HEK293 (cell line): ENCODE results near the gene SOCS7.

Experiments
- CTCF ChIP-seq: fragments of 450-650 bp; formaldehyde crosslinking; IDR thresholded peaks from 2 replicates; pipeline ENCODE4 v1.5.1; 2016; ENCODE audit warnings: missing biosample characterization, missing genetic modification characterization
- KLF1 ChIP-seq: fragments of 450-650 bp; formaldehyde crosslinking; IDR thresholded peaks from 2 replicates; pipeline ENCODE4 v1.5.1; 2016; ENCODE audit warnings: missing biosample characterization, missing genetic modification characterization
- KLF10 ChIP-seq: fragments of 450-650 bp; IDR thresholded peaks from 2 replicates; pipeline ENCODE4 v1.5.1; 2018; ENCODE audit warnings: missing biosample characterization, mild to moderate bottlenecking, missing genetic modification characterization
- SETDB1 ChIP-seq: IDR thresholded peaks from one replicate; pipeline ENCODE4 v1.6.1; 2017; ENCODE audit warnings: mild to moderate bottlenecking, low read length, moderate library complexity, mixed read lengths; ENCODE audit not compliant: insufficient read length
- ZBTB26 ChIP-seq: fragments of 450-650 bp; formaldehyde crosslinking; optimal IDR thresholded peaks from 2 replicates; pipeline ENCODE3; 2016; ENCODE audit warnings: missing biosample characterization, mild to moderate bottlenecking, missing genetic modification characterization
- ZNF311 ChIP-seq: fragments of 450-650 bp; formaldehyde crosslinking; IDR thresholded peaks from 2 replicates; pipeline ENCODE4 v1.5.1; 2017; ENCODE audit warnings: missing biosample characterization, missing genetic modification characterization, borderline replicate concordance
- ZNF558 ChIP-seq: fragments of 450-650 bp; formaldehyde crosslinking; IDR thresholded peaks from 2 replicates; pipeline ENCODE4 v1.5.1; 2016; ENCODE audit warnings: missing biosample characterization, missing genetic modification characterization
- ZNF660 ChIP-seq: fragments of 450-650 bp; IDR thresholded peaks from 2 replicates; pipeline ENCODE4 v1.5.1; 2018; ENCODE audit warnings: missing biosample characterization, mild to moderate bottlenecking, missing genetic modification characterization
- ZNF670 ChIP-seq: fragments of 450-650 bp; formaldehyde crosslinking; IDR thresholded peaks from 2 replicates; pipeline ENCODE4 v1.5.1; 2016; ENCODE audit warnings: missing biosample characterization, missing genetic modification characterization, low read depth
- ZNF777 ChIP-seq: fragments of 450-650 bp; formaldehyde crosslinking; IDR thresholded peaks from 2 replicates; pipeline ENCODE4 v1.5.1; 2017; ENCODE audit warnings: missing biosample characterization, missing genetic modification characterization, borderline replicate concordance

GRCh38 chr17:38350035-38350434, 1.6 kb upstream of the SOCS7 start:
- no peak for TF ChIP-seq CTCF (tag by site-specific recombination)
- no peak for TF ChIP-seq ZNF660
- TF ChIP-seq ZNF558 (tag by site-specific recombination): no peak
- TF ChIP-seq SETDB1: no peak
- no peak for TF ChIP-seq ZBTB26 (tag by site-specific recombination)
- TF ChIP-seq ZNF311 (tag by site-specific recombination): no peak
- TF ChIP-seq KLF1 (tag by site-specific recombination): no peak
- no peak for TF ChIP-seq KLF10
- TF ChIP-seq ZNF777 (tag by site-specific recombination): no peak
- TF ChIP-seq ZNF670 (tag by site-specific recombination): no peak
